ENCODE measurements around the gene TNFRSF13B. TPM values are rescaled to one million over a fixed set of nuclear protein-coding genes. Genes with fewer than 3 reads are reported as not detected.
A peak's percentile ranks its signal among the peaks of the same experiment; 100 is the strongest.

Gene TNFRSF13B
- total RNA-seq, 2 donors from 2014 or later, result not detected

DNA sequence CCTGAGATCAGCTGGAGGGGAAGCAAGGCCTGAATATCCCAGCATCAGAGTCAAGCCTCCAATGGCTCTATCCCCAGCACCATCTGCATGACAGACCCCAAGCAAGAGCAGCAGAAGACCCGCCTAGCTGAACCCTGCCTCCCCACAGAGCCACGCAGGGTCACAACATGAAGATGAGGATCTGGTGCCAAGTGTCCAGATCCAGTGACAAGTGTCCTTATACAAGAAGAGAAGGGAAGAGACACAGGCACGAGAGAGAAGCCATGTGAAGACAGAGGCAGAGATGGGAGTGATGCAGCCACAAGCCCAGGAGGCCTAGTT, 28.9 kb downstream of the TNFRSF13B start:
- intact Hi-C loops (cut with DNase I), result no loop called here
- DNase-seq (ENCODE audit: low spot score), result no peak

DNA sequence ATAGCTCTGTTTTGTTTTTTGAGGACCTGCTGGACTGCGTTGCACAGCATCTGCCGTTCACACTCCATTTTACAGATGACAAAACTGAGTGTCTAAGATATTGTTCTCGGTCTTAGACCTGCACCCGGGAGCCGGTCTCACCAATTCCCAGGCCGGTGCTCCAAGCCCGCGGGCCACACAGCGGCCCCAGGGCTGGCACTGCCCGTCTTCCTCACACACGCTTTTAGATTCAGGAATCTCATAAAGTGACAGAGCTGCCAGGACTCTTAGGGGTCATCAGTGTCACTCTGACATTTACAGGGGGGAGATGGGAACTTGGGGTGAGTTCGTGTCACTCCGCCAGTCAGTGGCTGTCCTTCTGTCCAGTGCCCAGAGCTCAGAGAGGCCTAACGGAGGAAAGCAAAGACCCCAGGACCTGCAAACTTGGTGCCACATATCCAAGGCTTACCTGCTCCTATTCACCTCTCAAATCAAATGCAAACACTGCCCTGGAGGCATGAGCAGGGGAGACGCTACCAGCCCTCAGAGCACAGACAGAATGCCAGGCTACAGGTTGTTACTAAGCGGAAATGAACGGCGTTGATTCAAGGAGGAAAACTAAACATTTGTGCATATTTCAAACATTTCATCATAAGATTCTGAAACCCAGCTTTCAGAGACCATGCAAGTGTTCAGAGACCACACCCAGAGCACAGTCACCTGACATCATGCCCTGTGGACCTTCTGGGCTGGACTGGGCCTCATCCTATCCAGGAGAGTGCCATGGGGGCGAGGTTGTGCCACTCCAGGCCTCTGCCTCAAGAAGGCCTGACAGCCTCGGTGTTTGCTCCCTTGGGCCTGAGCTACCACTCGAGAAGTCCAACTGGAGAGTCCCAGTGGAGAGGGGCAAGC, 29.5 kb downstream of the TNFRSF13B start:
- DNase-seq (ENCODE audit: low spot score), result no peak
- intact Hi-C loops (cut with DNase I), result no loop called here

DNA sequence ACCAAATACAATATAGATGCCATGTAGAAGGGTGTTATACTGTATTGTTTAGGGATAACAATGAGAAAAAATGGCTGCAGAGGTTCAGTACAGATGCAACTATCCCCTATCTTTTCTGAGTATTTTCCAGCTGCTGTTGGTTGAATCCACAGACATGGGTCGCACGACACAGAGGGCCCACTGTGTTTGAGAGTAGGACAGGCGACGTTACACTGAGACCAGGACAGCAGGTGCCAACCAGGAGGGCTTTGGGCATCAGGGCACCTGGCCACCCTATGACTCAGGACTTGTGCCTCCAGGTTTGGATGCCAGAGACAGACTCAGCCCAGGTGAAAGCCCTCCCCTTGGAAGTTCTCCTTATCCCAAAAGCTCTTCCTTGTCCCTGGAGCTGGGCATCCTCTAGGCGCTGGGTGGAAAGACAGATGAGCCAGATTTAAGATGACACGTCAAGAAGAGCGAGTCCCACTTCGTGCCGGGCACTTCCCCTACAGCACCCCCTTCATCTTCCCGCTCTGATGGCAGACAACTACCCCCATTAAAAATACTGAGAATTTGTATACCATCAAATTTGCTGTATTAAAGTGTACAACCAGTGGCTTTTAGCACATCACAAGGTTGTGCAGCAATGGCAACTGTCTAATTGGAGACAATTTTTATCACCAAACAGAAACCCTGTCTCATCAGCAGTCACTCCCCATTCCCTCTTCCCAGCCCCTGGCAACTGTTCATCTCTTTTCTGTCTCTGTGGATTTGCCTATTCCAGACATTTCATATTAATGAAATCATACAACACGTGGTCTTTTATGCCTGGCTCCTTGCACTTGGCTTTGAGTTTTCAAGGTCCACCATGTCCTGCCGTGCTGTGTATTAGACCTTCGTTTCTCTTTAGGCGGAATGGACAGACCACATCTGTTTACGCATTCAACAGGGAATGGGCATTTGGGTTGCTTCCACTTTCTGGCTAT, 30.6 kb downstream of the TNFRSF13B start:
- DNase-seq (ENCODE audit: low spot score), result no peak
- intact Hi-C loops (cut with DNase I), result no loop called here

DNA sequence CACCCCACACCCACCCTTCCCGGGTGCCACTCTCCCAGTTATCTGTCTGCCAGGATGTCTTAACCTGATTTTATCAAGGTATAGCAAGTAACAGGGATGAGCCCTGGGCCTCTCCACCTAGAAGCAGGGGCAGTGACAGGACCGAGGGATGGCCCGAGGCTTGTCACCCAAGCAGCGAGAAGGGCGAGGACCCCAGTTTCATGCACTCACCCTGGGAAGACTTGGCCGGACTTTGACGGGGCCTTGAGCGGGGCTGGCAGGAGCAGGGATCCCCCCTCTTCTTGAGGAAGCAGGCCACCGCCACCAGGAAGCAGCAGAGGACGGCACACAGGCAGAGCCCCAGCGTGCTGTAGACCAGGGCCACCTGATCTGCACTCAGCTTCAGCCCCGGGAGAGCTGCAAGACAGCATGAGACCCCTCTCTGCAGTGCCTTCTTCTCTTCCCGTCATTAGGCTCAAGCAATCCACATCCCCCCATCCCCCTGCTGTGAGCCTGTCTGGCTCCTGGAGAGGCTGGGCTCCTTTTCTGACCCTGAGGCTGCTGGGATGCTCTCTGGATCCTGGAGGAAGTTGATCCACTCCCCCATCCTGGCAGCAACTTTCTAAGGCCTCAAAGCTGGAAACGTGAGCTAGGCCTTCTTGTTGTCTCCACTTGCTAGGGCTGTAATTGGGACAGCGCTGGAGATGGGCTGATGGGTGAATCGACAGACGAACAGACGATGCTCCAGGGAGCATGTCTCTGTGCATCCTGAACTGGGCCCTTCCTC, 31.6 kb downstream of the TNFRSF13B start:
- intact Hi-C loops (cut with DNase I), result no loop called here

DNA sequence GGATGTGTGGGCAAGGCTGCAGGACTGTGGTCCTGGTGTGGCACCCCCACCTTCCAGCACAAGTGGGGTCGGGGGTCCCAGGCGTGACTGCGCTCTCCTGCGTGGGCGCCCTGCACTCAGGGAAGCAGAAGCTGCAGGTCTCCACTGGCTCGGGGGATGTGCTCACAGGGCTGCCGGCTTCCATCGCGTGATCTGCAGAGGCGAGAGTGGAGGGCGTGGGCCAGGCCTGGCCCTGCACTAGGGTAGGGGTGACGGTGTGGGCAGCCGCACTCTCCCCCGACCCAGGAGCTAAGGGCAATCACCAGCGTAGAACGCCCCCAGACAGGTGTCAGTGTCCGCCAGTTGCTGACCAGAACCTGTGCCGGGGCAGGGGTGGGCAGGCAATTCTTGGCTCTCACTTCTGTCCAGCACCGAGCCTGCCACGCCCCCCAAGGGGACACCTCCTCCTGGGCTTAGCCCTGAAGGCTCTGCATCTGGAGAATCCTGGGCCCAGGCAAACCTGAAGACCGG, 32.3 kb downstream of the TNFRSF13B start:
- peak; percentile 74 for DNase-seq (ENCODE audit: low spot score)
- intact Hi-C loops (cut with DNase I), result no loop called here

More for the DNA sequence above, 31.6 kb downstream of the TNFRSF13B start:
- peak; percentile 72 for DNase-seq (ENCODE audit: low spot score)

DNA sequence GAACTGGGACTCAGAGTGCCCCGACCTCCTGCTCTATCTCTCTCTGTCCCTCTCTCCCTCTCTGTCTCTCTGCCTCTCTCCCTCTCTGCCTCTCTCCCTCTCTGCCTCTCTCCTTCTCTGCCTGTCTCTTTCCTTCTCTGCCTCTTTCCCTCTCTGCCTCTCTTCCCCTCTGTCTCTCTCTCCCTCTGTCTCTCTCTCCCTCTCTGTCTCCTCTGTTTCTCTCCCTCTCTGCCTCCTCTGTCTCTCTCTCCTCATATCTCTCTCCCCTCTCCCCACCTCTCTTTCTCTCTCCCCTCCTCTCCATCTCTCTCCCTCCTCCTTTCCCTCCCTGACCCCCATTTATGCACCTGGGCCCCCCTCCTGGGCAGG, 32.7 kb downstream of the TNFRSF13B start:
- intact Hi-C loops (cut with DNase I), result no loop called here
- DNase-seq (ENCODE audit: low spot score), result no peak

DNA sequence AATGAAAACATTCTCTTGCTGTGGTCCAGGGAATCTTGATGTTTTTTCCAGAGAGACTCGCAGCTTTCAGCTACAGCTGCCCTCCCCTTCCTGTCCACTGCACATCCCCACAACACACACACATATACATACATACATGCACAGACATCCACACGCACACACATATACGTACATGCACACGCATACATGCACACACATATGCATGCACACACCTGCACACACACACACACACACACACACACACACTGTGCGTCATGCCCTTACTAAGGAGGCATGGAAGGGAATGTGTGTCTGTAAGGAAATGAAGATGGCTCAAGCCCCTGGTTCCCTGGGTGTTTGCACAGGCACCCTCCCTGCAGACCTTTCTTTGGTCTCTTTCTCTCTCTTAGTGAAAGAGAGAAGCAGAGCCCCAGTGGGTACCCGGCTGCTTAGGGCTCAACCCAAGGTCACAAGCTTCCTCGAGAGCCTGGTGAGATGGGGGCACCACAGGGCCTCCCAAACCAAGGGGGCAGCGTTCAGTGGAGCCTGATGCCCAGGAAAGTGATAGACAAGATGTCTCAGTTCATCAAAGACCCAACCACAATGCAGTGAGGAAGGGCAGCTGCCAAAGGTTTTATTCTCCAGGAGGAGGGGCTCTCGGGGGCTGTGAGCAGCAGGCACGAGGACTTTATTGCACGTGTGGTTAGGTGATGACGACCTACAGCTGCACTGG, 33.3 kb downstream of the TNFRSF13B start:
- intact Hi-C loops (cut with DNase I), result no loop called here
- DNase-seq (ENCODE audit: low spot score), result peak; percentile 60

DNA sequence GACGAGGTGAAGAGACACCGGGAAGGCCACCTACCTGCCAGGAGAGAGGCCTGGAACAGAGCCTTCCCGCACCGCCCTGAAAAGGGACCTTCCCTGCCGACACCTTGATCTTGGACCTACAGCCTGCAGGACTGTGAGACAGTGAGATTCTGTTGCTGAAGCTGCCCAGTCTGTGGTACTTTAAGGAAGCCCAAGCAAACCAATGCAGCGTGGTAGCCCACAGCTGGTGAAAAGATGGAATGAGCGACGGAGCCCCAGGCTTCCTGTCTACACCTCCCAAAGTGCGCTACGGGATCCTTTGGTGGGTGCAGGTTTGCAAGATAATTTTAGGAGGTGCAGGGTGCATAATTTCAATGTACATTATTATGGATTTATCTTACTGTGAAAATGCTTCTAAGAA, 33.9 kb downstream of the TNFRSF13B start:
- no peak for DNase-seq (ENCODE audit: low spot score)
- intact Hi-C loops (cut with DNase I), result no loop called here

DNA sequence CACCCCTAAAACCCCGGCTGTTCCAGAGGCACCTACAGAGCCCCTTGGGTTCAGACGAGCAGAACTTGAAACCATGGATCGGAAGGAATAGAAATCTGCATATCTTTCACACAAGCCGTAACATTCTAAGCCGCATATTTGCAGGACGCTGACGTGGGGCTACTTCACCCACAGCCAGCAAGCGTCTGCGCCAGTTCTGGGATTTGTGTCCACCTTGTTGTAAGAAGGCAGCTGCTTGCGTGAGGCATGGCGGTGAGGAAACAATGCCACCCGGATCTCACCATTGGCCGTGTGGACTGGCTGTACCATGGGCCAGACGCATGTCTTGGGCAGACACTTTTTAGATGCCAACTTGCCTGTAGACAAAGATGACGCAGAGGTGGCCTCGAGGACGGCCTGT, 34.5 kb downstream of the TNFRSF13B start:
- intact Hi-C loops (cut with DNase I), result no loop called here
- peak; percentile 59 for DNase-seq (ENCODE audit: low spot score)

DNA sequence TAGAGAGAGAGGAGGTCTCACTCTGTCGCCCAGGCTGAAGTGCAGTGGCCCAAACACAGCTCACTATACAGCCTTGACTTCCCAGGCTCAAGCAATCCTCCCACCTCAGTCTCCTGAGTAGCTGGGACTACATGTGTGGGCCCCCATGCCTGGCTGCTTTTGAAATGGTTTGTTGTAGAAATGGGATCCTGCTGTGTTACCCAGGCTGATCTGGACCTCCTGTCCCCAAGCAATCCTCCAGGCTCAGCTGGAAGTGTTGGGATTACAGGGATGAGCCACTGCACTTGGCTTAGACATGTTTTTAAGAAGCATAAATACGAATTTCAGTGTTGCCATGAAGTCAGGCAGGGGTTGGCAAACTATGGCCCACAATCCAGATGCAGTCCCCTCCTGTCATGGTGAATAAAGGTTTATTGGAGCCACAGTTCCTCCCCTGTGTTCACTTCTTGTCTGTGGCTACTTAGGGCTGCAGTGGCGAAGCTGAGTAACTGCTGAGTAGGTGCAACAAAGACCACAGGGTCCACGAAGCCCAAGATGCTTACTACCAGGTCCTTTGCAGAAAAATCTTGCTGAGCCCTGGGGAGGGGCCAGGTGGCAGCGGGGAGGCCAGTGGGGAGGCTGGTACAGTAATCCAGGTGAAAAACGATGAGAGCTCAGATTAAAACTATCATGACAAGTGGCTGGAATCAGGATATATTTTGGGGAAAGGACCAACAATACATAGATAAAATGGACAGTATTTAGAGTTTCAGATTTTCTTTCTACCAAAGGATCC, 35.2 kb downstream of the TNFRSF13B start:
- DNase-seq (ENCODE audit: low spot score), result peak; percentile 62
- intact Hi-C loops (cut with DNase I), result no loop called here

DNA sequence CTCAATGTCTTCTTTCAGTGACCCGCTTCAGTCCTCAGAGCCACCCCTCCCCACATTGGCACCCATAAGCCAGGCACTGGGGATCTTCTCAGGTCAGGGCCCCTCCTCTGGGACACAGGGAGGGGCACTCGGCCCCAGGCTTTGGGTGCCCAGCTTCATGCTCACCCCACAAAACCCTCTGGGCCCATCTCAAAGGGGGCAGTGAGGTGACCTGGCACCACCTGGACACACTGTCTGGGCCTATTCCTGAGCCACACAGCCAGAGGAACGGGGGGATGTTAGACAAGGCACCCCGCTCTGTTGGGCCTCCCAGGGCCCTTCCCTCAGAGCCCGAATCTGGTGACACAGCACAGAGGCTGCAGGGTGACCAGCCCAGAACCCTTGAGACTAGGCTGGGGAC, 36.1 kb downstream of the TNFRSF13B start:
- DNase-seq (ENCODE audit: low spot score), result peak; percentile 59
- intact Hi-C loops (cut with DNase I), result no loop called here

DNA sequence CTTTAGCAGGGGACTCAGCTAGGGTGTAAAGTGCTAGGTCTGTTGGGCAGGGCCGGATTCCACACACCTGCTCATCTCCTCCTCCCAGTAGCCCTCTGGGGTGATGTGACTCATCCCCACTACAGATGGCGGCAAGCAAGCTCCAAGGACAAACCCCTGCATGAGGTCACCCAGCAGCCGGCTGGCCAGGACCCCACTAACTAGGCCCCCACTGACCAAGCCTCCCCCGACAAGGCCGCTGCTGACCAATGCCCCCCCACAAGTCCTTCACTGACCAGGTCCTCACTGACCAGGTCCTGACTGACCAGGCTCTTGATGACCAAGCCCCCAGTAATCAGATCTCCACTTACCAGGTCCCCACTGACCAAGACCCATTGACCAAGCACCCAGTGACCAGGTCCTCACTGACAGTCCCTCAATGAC, 36.7 kb downstream of the TNFRSF13B start:
- peak; percentile 72 for DNase-seq (ENCODE audit: low spot score)
- intact Hi-C loops (cut with DNase I), result no loop called here

DNA sequence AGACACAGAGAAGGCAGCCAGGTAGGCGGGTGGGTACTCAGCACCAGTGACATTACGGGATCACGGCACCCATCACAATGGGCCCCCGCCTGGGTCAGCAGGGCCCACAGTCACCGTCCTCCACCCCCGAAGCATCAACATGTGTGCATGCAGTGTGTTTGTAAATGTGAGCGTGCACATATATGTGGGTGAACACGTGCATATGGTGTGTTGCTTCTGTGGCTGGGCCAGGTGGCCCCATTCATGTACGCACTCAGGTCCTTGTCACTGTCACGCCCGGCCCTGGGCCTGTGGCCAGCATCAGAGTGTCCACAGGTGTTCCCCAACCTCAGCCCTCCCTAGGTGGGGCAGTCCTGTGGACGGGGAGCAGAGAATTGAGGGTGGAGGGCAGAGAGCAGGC, 37.1 kb downstream of the TNFRSF13B start:
- intact Hi-C loops (cut with DNase I), result no loop called here
- peak; percentile 67 for DNase-seq (ENCODE audit: low spot score)

DNA sequence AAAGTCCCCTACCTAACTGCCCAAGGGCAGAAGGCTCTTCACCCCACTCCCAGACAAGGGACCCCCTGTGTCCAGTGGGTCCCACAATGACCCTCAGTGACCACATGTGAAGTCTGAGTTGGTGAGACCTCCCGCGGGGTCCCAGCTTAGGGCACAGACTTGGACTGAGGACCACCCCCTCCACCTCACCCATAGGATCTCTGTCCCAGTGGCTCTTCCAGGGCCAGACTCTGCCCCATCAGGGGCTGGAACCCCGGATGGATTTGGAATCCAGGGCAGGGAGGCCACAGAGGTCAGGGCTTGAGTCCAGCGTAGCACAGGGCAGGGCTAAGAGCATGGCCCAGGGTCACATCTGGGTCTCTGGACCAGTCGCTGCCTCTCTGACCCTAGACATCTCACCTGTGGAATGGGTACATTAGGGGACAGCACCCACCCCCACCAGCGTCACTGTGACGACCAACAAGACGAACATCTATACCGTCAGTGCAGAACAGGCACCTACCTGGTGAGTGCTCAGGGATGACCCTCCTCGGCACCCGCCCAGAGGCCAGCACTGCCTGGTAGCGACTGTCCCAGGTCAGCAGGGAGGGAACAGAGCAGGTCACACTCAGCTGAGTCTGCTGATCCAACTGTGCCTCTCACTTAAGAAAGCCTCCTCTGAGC, 37.7 kb downstream of the TNFRSF13B start:
- peak; percentile 53 for DNase-seq (ENCODE audit: low spot score)
- intact Hi-C loops (cut with DNase I), result no loop called here

DNA sequence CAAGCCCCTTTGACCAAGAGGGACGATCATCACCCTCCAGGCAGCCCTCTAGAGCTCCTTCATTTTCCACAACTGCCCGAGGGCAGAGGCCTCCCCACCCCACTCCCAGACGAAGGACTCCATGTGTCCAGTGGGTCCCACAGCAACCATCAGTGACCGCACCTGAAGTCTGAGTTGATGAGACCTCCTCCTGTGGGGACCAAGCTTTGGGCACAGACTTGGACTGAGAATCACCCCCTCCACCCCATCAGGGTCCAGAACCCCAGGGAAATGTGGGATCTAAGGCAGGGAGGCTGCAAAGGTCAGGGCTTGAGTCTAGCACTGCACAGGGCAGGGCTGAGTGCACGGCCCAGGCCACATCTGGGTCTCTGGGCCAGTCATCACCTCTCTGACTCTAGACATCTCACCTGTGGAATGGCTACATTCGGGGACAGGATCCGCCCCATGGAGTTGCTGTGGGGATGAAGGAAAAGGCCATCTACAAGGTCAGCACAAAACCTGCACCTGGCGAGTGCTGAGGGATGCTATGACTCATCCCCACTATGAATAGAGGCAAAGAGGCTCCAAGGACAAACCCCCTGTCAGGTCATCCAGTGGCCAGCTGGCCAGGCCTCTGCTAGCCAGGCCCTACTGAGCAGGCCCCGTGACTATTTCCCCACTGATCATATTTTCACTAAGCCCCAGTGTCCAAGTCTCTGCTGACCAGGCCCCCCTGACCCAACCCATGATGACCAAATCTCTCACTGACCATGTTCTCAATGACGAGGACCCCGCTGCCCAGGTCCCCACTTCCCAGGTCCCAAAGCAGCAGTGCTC, 38.4 kb downstream of the TNFRSF13B start:
- intact Hi-C loops (cut with DNase I), result no loop called here
- peak; percentile 78 for DNase-seq (ENCODE audit: low spot score)

DNA sequence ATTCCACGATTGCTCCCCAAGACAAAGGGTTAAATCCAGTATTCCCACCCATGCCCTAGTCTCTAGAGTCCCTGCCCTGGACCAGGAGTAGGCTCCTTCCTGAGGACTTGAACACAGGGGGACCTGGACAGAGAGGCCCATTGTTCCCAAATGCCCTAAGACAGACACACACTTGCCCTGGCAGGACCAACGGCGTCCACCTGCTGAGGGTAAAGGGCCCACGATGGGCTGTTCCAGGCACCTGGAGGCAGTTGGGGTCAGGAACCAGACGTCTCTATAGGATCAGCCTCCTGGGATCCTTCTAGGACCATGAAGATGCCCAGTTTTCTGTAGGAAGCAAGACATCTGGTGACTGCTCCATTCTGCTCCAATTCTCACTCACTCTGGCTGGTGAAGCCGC, 39.3 kb downstream of the TNFRSF13B start:
- intact Hi-C loops (cut with DNase I), result no loop called here
- DNase-seq (ENCODE audit: low spot score), result no peak

DNA sequence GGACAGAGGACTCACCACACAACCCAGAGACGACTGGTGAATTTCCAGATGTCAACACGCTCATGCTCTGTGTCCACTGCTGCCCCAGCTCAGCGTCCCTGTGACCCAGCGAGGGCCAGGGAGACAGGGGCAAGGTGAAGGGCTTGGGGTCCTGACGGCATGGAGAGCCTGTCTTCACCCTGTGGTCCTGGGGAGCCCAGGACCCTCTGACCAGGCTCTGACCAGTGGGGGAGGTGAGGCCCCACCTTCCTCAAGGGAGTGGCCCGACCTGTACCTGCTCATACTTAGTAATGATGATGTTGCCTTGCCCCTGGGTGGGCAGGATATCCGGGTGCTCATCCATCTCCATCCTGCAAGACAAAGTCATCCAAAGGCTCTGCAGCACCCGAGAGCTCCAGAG, 39.8 kb downstream of the TNFRSF13B start:
- DNase-seq (ENCODE audit: low spot score), result peak; percentile 59
- intact Hi-C loops (cut with DNase I), result no loop called here
